Activated CD4-positive, alpha-beta T cell treated with anti-CD3 and anti-CD28 coated beads for 4 hours (primary cell): ENCODE results near the gene ASPSCR1.
A peak's percentile ranks its signal among the peaks of the same experiment; 100 is the strongest.

Source experiments
- DNase-seq, 2 donors: peaks; one replicate each; pipeline ENCODE4 v3.0.0-alpha.2; 2020

Gene ASPSCR1

GRCh38 chr17:82042649-82043048 is 65.2 kb downstream of the ASPSCR1 start:
- DNase-seq, result no peak

GRCh38 chr17:82043507-82043906 is 66.1 kb downstream of the ASPSCR1 start:
- DNase-seq, result no peak

GRCh38 chr17:82045936-82046484 is 68.6 kb downstream of the ASPSCR1 start:
- no peak for DNase-seq

- no peak for DNase-seq
Measured at GRCh38 chr17:82046903-82047302, 69.5 kb downstream of the ASPSCR1 start.

- DNase-seq, result no peak
Measured at GRCh38 chr17:82047379-82047778, 70.0 kb downstream of the ASPSCR1 start.

- no peak for DNase-seq
Measured at GRCh38 chr17:82047914-82048570, 70.6 kb downstream of the ASPSCR1 start.

GRCh38 chr17:82048571-82048971 is 71.1 kb downstream of the ASPSCR1 start:
- DNase-seq, result no peak

- DNase-seq, result no peak
Measured at GRCh38 chr17:82049106-82049505, 71.7 kb downstream of the ASPSCR1 start.

GRCh38 chr17:82049521-82049971 is 72.1 kb downstream of the ASPSCR1 start:
- DNase-seq, result no peak

GRCh38 chr17:82050152-82050760 is 72.8 kb downstream of the ASPSCR1 start:
- no peak for DNase-seq

- DNase-seq, result no peak
Measured at GRCh38 chr17:82050761-82051641, 73.6 kb downstream of the ASPSCR1 start.

- peak; percentile 80 for DNase-seq
Measured at GRCh38 chr17:82051776-82052637, 74.6 kb downstream of the ASPSCR1 start, which contains the start of the genes GPS1 and RFNG. GPS1 (plus strand) TSS chr17:82051898; CDS start chr17:82051932, 34 bp downstream. RFNG (minus strand) TSS chr17:82051811; CDS start chr17:82051766, 45 bp downstream.

GRCh38 chr17:82052638-82053059 is 75.2 kb downstream of the ASPSCR1 start:
- no peak for DNase-seq

GRCh38 chr17:82053130-82053529 is 75.7 kb downstream of the ASPSCR1 start:
- no peak for DNase-seq

- no peak for DNase-seq
Measured at GRCh38 chr17:82053556-82054263, 76.3 kb downstream of the ASPSCR1 start.

- DNase-seq, result no peak
Measured at GRCh38 chr17:82054351-82055022, 77.1 kb downstream of the ASPSCR1 start.

- no peak for DNase-seq
Measured at GRCh38 chr17:82055023-82055964, 77.9 kb downstream of the ASPSCR1 start.

GRCh38 chr17:82055965-82056728 is 78.7 kb downstream of the ASPSCR1 start:
- DNase-seq, result no peak
